ENCODE results near the gene SDS.

Gene SDS

DNA sequence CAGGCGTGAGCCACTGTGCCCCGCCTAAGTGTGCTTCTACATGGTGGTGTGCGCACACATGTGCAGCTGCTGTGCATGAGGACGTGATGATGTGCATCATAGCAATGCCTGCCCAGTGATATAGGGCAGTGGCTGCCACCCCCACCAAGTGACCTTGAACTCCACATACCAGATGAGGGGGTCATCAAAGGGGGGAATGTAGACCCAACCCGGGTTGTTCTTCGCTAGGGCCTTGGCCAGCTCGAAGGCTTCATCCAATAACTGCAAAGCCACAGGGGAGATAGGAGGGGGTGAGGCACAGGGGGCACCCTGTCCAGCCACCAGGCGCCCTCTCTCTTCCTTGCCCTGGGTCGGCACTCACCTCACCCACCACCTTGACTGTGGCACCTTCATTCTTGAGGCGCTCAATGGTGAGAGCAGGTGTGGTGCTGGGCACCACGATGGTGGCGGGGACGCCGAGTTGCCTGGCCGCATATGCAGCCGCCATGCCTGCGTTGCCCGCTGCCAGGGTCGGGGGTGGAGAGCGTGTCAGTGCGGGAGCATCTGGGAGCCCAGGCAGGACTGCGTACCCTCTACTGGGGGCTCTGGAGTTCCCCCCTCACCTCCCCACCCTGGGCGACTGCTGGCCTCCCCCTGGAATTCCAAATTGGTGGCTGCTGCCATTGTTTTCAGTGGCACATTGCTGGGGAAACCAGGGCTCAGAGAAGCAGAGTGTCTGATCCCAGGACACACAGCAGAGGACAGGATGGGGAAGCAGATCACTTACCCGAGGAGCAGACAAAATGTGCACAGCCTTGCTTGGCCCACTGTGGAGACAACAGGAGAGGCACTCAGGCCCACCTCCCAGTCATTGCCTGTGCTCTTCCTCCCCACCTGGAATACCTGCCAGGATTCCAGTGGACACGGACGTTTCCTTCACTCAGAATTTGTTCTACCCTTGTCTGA lies 5.1 kb downstream of the SDS start:
- DNase-seq: no peak

DNA sequence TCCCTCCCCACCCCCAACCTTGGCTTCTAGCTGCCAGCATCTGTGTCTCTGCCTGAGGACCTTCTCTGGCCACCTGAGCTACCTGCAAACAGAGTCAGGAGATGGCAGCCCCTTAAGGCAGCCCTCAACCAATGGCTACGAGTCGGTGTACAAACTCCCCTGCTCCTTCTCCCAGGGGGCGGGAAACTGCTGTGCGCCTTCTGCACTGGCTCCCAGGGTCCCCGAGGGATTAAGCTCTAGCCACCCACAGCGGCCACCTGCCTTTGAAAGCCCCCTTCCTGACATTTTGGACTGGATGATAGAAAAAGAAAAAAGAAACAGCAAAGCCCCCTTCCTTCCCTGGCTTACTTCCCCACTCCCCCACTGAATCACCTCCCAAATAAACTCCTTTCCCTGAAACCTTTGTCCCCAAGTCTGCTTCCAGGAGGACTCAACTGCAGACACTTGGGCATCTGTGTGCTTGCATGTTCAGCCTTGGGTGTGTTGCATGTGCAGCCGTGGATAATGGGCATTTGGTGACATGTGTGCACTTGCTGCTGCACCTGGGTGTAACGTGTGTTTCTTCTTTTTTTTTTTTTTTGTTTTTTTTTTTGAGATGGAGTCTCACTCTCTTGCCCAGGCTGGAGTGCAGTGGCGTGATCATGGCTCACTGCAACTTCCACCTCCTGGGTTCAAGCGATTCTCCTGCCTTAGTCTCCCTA lies 6.0 kb downstream of the SDS start:
- no peak for DNase-seq

DNA sequence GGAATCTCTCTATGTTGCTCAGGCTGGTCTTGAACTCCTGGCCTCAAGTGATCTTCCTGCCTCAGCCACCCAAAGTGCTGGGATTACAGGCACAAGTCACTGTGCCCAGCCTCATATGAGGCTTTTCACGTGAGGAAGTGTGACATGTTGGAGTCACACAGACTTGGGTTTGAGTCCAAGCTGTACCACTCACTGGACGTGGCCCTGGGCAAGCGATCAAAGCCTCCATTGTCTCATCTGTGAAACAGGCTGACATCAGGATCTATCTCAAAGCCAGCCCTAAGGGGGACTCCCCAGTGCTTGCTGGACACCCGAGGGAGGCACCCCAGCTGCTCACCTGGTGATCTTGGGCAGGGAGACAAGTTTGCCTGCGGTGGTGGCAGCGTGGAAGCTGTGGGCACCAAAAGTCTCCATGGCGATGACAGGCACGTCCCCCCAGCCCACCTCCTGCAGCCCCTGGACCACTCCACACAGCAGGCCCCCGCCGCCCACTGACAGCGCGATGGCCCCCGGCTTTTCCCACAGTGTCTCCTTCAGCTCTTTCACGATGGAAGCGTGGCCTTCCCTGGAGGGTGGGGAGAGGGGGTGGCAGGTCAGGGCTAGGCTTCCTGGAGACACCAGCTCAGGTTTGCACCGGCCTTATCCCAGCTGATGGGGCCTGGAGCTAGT lies 6.7 kb downstream of the SDS start:
- DNase-seq: no peak

DNA sequence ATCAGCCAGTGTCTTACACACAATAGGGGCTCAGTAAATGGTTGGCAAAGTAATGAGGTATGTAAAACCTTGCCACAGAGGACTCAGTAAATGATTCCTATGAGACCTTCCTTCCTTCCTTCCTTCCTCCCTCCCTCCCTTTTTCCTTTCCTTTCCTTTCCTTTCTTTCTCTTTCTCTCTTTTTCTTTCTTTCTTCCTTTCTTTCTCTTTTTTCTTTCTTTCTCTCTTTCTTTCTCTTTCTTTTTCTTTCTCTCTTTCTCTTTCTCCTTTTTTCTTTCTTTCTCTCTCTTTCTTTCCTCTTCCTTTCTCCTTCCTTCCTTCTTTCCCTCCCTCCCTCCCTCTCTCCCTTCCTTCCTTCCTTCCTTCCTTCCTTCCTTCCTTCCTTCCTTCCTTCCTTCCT lies 7.5 kb downstream of the SDS start:
- no peak for DNase-seq

DNA sequence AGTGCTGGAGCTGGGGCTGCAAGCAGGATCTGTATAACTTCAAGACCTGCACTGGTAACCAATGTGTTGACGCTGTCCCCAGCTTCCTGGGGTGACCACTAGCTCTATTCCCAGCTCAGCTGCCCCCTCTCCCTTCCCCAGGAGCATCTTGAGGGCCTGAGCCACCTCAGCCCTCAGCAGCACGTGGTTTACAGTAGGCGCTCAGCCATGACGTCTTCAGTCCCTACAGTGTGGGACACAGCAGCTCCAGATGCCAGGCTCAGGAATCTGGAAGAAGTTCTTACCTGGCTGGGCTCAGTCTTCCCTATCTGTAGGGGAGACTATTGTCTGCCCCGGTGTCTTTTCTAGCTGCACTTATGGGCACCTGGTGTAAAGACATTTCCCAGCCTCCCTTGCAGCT lies 8.6 kb downstream of the SDS start:
- DNase-seq: no peak

DNA sequence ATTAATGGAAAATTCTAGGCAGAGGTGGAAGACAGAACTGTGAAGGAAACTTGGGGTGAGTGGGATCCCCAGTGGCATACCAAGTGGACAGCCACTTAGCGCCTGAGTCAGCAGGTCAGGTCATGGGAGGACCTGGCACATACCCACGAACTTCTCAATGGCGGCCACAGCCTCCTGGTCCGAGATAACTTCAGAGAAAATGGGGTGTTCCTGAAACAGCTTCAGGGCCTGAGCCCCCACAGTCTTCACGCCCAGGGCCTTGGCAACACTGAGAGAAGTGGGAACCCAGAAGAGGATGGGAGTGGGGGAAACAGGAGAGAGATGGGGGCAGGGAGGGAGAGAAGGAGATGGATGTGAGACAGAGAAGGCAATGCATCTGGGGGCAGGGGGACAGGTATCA lies 9.9 kb downstream of the SDS start:
- no peak for DNase-seq

DNA sequence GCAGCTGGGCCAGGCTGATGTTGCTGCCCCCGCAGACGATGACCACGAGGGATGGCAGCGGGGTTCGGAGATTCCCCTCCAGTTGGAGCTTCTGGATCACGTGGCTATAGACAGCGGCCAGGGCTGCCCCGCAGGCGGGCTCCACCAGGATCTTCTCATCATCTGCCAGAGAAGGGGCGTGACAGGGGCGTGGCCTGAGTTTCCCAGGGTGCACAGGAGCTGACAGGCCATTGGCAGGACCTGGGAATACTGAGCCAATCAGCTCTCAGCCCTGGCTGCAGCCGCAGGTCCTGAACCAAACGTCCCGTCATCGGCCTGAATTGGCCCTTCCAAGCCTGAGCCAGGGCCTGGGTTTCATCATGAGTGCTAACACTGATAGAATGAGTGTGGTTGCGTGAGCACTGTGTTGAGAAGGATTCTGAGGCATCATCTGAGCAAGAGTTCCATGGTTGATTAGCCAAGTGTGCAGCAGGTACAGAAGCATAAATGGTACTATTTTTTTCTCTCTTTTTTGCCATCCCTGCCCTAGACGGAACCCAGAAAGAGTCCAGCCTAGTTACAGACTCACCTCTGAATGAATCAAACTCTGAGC lies 10.6 kb downstream of the SDS start:
- no peak for DNase-seq

DNA sequence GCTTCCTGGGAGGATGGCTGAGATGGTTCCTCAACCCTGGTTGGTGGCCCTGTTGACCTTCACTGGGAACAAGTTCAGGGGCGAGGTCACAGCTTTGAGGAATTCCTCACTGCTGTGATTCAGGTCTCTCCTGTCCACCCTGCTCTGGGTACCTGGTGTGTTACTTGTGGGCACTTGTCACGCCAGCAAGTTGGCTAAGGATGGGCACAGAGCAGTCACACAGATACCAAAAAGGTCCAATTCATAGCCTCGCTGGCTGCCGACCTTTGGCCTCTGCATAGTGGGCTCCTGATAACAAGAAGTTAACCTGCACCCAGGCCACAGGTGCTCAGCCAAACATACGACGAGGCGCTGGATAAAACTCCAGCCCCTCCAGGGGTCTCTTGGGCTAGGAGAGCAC lies 11.2 kb downstream of the SDS start:
- no peak for DNase-seq

DNA sequence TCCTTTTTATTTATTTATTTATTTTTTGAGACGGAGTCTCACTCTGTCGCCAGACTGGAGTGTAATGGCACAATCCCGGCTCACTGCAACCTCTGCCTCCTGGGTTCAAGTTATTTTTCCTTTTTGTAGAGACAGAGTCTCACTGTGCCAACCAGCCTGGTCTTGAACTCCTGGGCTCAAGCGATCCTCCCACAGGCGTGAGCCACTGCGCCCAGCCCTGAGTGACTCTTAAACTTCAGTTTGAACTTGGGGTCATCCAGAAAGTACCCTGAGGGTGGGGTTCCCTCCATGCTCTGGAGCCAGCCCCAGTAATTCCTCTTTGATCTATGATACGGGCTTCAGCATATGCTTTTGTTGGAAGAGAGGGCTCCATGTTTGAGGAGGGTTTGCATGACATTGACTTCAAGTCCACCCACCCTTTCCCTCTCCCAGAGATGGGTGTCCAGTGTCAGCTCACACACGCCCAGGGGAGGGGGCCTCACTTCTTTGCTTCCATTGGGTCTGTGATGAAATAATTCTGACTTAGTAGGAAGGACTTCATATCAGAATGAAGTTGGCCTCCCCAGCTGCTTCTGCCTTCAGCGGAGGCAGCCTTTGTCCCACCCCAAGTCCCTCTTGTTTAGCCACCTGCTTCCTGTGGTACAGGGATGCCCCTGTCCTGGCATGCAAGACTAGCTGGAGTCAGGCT lies 11.9 kb downstream of the SDS start:
- DNase-seq: no peak

DNA sequence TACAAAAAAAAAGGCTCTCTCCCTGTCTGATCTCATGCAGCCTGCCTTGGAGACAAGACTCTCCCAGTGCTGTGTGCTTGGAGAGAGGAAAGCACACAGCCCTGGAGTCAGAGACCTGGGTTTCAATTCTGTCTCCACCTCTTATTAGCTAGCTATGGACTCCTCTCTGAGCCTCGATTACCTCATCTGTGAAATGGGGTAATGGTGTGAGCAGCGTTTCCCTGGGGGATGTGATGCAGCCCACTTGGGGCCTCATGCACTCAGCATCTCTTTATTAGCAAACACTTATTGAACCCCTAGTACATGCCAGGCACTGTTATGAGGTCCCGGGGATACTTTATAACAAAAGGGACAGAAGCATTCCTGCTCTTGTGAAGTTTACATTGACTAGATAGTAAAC lies 12.5 kb downstream of the SDS start:
- no peak for DNase-seq

DNA sequence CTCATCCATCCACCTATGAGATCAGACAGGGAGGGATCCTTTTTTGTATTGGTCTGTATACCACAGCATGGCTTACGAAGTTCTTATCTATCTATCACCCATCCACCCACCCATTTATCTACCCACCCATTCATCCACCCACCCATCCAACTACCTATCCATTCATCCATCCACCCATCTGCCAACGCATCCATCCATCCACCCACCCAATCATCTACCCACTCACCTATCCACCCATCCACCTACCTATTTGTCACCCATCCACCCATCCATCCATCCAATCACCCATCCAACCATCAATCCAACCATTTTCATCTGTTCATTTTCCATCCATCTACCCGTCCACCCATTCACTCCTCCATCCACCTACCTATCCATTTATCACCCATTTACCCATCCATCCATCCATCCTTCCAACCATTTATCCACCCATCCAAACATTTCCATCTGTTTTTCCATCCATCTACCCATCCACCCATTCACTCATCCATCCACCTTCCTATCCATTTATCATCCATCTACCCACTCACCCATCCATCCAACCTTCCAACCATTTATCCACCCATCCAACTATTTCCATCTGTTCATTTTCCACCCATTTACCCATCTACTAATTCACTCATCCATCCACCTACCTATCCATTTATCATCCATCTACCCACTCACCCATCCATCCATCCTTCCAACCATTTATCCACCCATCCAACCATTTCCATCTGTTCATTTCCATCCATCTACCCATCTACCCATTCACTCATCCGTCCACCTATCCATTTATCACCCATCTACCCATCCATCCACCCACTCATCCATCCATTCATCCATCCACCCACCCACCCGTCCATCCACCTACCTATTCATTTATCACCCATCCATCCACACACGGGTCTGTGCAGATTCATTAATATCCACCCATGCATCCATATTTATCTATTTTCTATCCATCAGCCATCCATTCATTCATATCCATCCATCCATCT lies 13.3 kb downstream of the SDS start:
- no peak for DNase-seq

DNA sequence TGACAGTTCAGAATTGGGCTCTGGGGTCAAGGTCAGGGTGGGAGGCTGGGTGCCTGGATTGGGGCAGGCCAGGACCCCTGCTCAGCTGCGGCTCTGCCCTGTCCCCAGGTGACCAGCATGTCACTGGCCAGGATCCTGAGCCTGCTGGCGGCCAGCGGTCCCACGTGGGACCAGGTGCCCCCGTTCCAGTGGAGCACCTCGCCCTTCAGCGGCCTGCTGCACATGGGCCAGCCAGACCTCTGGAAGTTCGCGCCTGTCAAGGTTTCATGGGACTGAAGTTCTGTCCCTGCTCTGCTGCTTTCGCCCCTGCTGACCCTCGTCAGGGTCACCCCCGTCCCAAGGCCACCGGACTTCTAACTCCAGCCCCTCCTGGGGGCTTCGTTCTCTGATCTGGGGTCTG lies 15.3 kb downstream of the SDS start:
- DNase-seq: no peak

DNA sequence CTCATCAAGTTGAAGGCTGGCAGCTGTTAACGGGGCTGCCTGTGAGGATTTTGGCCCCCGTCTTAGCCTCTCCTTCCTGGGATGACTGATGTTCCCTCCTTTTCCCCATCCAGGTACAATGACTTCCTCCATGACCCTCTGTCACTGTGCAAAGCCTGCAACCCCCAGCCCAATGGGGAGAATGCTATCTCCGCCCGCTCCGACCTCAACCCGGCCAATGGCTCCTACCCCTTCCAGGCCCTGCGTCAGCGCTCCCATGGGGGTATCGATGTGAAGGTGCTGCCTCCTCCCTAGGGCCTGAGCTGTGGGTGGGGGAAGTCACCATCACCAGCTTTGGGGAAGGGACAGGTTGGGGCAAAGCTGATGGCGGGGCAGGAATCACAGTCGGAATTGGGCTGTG lies 16.1 kb downstream of the SDS start:
- no peak for DNase-seq

DNA sequence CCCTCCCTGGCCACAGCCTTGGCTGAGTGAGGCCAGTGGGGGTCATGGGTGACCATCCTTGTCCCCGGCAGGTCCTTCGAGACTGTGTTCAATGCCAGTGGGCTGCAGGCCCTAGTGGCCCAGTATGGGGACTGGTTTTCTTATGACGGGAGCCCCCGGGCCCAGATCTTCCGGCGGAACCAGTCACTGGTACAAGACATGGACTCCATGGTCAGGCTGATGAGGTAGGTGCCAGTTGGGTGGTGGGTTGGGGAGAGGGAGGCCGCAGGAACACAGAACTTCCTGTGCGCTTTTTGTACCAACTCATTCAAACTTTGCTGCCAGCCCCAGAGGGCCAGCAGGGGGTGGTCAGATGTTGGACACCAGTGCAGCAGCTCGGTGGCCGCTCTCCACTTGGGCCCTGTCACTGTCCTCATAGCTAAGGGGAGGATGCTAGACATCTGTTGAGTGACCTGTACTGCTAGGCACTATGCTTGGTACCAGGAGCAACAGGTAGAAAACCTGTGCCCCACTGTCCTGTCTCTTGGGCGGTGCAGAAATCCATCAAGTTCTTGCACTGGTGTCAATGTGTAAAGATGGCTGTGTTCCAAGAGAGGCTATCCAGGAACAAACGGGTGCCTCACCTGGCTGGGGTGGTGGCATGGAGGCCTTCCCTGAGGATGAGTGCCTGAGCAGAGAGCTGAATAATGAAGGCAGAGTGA lies 16.7 kb downstream of the SDS start:
- no peak for DNase-seq

DNA sequence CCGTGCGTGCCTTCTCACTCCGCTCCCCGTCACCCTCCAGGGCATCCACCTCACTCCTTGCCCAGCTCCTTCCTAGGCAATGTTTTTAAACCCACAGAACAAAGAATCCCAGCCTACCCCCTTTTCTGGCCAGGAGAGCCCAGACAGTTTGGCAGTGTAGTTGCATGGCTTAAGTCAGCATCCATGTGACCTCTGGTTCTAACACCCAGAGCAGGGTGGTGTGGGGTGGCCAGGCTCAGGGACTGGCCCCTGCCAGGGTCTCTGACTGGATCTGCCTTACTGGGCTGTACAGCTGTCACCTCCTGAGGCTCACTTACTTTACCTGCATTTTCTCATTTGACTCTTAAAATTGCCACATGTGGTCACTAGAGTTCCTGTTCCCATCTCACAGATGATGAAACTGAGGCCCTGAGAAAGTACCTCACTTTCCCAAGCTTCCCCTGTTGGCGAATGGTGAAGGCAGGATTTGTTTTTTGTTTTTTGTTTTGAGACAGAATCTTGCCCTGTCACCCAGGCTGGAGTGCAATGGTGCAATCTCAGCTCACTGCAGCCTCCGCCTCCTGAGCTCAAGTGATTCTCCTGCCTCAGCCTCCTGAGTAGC lies 18.3 kb downstream of the SDS start:
- no peak for DNase-seq

DNA sequence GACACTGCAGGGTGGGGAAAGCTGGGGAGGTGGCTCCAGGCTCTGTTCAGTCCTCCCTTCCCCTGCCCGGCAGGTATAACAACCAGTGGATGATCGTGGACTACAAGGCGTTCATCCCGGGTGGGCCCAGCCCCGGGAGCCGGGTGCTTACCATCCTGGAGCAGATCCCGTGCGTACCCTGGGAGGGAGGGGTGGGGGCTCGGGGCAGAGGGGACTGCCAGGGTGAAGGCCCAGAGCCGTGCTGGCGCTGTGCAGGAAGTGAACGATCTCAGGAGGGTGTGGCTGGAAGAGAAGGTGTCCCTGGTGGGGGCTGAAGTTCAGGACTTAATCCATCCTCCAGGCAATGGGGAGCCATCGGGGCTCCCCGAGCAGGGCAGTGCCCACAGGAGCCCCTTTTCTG lies 18.9 kb downstream of the SDS start:
- no peak for DNase-seq

DNA sequence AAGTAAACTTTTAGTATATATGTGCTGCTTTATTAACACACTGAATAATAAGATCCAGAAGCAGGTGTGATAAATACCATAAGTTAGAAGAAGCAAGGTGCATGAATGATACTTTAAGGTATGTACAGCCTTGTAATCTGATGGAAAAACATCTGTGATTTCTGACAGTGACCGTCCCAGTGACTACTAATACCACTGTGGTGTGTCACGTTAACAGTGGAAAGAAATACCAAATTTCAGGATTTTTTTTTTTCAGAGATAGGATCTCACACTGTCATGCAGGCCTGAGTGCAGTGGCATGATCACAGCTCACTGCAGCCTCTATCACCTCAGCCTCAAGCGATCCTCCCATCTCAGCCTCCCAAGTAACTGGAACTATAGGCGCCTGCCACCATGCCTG lies 21.5 kb downstream of the SDS start:
- no peak for DNase-seq

DNA sequence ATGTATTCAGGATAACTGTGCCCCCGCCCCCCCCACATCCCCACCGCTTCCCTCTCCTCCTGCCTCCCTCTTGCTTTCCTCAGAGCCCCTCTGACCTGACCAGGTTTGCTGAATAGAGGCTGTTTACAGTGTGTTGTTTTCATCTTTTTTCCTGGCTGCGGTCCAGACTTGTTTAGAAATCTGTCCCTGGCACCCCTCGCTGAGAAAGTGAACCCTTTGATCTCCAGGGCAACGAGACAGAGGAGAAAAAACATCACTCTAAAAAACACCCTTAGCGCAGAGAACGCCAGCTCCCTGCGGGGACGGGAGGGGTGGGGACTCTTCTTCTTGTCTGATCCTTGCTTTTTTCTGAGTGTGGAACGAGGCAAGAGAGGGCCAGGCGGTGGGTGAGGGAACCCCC lies 22.5 kb downstream of the SDS start:
- DNase-seq: no peak

DNA sequence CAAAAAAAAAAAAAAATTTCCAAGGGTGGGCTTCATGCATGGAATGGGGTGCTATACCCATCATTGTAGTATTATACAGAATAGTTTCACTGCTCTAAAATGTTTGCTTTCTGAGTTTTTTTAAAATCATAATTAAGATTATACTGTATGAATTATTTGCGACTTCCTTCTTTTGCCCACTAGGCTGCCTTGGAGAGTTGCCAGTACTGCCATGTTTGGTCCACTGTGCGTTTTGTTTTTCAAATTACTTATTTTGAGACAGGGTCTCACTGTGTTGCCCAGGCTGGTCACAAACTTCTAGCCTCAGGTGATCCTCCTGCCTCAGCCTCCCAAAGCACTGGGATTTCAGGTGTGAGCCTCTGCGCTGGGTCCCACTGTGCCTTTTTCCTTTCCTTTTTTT lies 25.4 kb downstream of the SDS start:
- no peak for DNase-seq

DNA sequence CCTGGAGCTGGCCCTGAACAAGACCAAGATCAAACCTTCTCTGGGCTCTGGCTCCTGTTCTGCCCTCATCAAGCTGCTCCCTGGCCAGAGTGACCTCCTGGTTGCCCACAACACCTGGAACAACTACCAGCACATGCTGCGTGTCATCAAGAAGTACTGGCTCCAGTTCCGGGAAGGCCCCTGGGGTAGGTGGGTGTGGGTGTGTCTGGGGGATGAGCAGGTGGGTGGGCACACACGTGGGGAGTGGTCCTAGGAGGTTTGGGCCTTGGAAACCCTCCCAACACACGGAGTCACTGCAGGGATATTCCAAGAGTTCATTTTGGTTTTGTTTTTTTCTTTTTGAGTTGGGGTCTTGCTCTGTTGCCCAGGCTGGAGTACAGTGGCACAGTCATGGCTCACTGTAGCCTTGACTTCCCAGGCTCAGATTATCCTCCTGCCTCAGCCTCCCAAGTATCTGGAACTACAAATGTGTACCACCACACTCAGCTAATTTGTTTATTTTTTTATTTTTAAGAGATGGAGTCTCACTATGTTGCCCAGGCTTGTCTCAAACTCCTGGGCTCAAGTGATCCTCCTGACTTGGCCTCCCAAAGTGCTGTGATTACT lies 28.8 kb downstream of the SDS start:
- no peak for DNase-seq
